GM23248 (cell line): ENCODE results near the gene LAIR2. TPM values are rescaled to one million over a fixed set of nuclear protein-coding genes. Genes with fewer than 3 reads are reported as not detected.
A peak's percentile ranks its signal among the peaks of the same experiment; 100 is the strongest.

ENCODE experiments used
- DNase-seq: peaks from one replicate; pipeline ENCODE4 v3.0.0-alpha.2; 2015
- H2AFZ ChIP-seq: fragments of 200-600 bp; sonication (generic); 2 replicates; pipeline ENCODE4 v1.6.1; 2016; ENCODE audit warnings: antibody characterized with exemption
- H3F3A ChIP-seq: fragments of 200-600 bp; sonication (generic); 2 replicates; pipeline ENCODE4 v1.6.1; 2016; ENCODE audit warnings: mild to moderate bottlenecking, antibody characterized with exemption, mixed run types; ENCODE audit not compliant: insufficient read depth
- H3K27ac ChIP-seq: fragments of 200-600 bp; sonication (generic); 2 replicates; pipeline ENCODE4 v1.5.1; 2016; ENCODE audit warnings: mild to moderate bottlenecking
- H3K27me3 ChIP-seq: fragments of 200-600 bp; sonication (generic); replicated peaks from 2 replicates; pipeline ENCODE4 v1.6.1; 2016; ENCODE audit warnings: mild to moderate bottlenecking; ENCODE audit not compliant: insufficient read depth
- H3K36me3 ChIP-seq: fragments of 200-600 bp; sonication (generic); 2 replicates; pipeline ENCODE4 v1.6.1; 2016; ENCODE audit warnings: low read depth, mild to moderate bottlenecking
- H3K4me1 ChIP-seq: fragments of 200-600 bp; sonication (generic); 2 replicates; pipeline ENCODE4 v1.6.1; 2016; ENCODE audit warnings: mild to moderate bottlenecking; ENCODE audit not compliant: insufficient read depth
- H3K4me2 ChIP-seq: fragments of 200-600 bp; sonication (generic); one replicate; pipeline ENCODE4 v1.6.1; 2016; ENCODE audit warnings: mild to moderate bottlenecking; ENCODE audit not compliant: unreplicated experiment
- H3K4me3 ChIP-seq: fragments of 200-600 bp; sonication (generic); 2 replicates; pipeline ENCODE4 v1.5.1; 2016; ENCODE audit warnings: mild to moderate bottlenecking
- H3K79me2 ChIP-seq: fragments of 200-600 bp; sonication (generic); 2 replicates; pipeline ENCODE4 v1.6.1; 2016; ENCODE audit warnings: mild to moderate bottlenecking; ENCODE audit not compliant: insufficient read depth
- H3K9ac ChIP-seq: fragments of 200-600 bp; sonication (generic); 2 replicates; pipeline ENCODE4 v1.6.1; 2016; ENCODE audit warnings: mild to moderate bottlenecking
- H3K9me2 ChIP-seq: fragments of 200-600 bp; sonication (generic); 2 replicates; pipeline ENCODE4 v1.6.1; 2016; ENCODE audit warnings: mixed run types, mild to moderate bottlenecking, moderate library complexity; ENCODE audit not compliant: insufficient read depth
- H3K9me3 ChIP-seq: fragments of 200-600 bp; sonication (generic); one replicate; pipeline ENCODE4 v1.6.1; 2017; ENCODE audit warnings: low read depth
- H4K20me1 ChIP-seq: fragments of 200-600 bp; sonication (generic); 2 replicates; pipeline ENCODE4 v1.6.0; 2016; ENCODE audit not compliant: insufficient read depth
- EZH2 ChIP-seq: fragments of 200-600 bp; sonication (generic); IDR thresholded peaks from 2 replicates; pipeline ENCODE4 v1.6.1; 2018; ENCODE audit warnings: antibody characterized with exemption, mild to moderate bottlenecking; ENCODE audit not compliant: insufficient read depth, poor library complexity, severe bottlenecking
- EZH2phosphoT487 ChIP-seq: fragments of 200-600 bp; sonication (generic); IDR thresholded peaks from 2 replicates; pipeline ENCODE4 v1.6.1; 2018; ENCODE audit warnings: antibody characterized with exemption, moderate library complexity, mild to moderate bottlenecking, low read depth; ENCODE audit not compliant: insufficient read depth
- WGBS, 2 experiments: methylation state at CpG; one replicate each; pipeline ENCODE4 v1.1.6; 2015 to 2017; ENCODE audit warnings: low lambda C conversion rate in 2 of 2, low coverage in 1 of 2; ENCODE audit errors: missing lambda C conversion rate in 2 of 2; 5-methylcytosine and 5-hydroxymethylcytosine counted together
- in situ Hi-C: fragments of 300-500 bp; cut with MboI; formaldehyde crosslinking; loops from 2 replicates; pipeline ENCODE4 v1.15.0; 2020
- polyA plus RNA-seq: library from polyadenylated mRNA; unstranded; fragments of >200 nt; fragmentation: Nextera tagmentation; extraction: Ambion mirVana; gene quantifications from 2 replicates; pipeline ENCODE4 v1.2.1, GENCODE V29; 2016
- total RNA-seq: library from RNA; depleted of rRNA; stranded (reverse); fragments of >200 nt; shearing (Covaris generic); gene quantifications from 2 replicates; pipeline ENCODE4 v1.2.3, GENCODE V29; 2014

Gene LAIR2
- total and polyA plus RNA-seq, 2 experiments from 2014 or later, result not detected

DNA sequence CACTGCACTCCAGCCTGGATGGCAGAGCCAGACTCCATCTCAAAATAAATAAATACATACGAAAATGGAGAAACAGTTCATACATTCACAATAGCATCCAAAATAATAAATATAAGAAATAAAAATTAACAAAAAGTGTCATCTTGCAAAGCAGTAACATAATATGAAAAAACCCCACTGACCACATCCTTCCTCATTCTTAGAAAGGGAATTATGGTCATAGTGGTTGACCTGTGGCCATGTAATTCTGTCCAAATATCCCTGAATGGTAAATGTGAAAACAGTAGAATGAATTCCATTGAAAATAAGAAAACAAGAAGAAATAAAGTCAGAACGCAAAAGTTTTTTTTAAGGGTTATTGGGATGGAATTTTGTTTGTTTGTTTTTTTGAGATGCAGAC, 22.6 kb upstream of the LAIR2 start:
- no peak for TF ChIP-seq EZH2
- TF ChIP-seq EZH2phosphoT487, result no peak

DNA sequence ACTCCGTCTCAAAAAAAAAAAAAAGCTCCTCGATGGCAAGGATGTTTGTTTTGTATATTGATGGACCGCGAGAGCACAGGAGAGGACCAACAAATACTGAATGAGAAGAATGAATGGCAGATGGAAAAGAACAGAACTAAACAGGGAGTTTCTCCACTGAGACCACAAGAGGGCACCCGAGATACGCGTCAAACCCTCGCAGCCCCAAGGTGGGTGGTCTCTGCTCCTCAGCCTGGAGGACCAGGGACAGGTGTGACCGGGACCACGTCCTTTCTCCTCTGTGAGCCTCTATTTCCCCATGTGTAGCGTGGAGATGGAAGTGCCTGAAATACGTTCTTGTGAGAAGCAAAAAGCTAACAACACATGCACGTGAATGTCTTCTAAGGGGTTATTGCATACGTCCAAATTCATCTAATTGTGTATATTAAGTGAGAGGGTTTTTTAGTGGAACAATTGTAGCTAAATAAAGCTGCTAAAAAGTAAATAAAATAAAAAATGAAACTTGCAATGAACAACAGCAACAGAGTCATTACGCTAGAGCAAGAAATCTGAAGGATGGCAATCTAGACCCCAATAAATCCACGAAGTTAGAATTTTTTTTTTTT, 21.2 kb upstream of the LAIR2 start:
- Histone ChIP-seq H2AFZ (peak overlapping the region; percentile 58; the same call in 1 of the 2 replicates), H3K4me3 (no peak overlapping the region), H4K20me1 (no peaks in the 10 kb centered on the region), H3K4me2 (no peak overlapping the region), H3K9ac (no peak overlapping the region), H3K36me3 (no peaks in the 10 kb centered on the region), H3K79me2 (no peaks in the 10 kb centered on the region), H3K27ac (no peak overlapping the region), H3K27me3 (no peaks in the 10 kb centered on the region), H3F3A (no peaks in the 10 kb centered on the region), H3K4me1 (no peaks in the 10 kb centered on the region), H3K9me2 (no peaks in the 10 kb centered on the region), H3K9me3 (no peaks in the 10 kb centered on the region)
- peak; percentile 63 for DNase-seq
- no peak for TF ChIP-seq EZH2
- no peak for TF ChIP-seq EZH2phosphoT487
- 11 to 13% methylated on average over 16 of the region's 16 CpGs for WGBS, 2 experiments
- in situ Hi-C loops, result no loop called here

More for the DNA sequence above, 22.6 kb upstream of the LAIR2 start:
- Histone ChIP-seq H3K27me3 (no peaks in the 10 kb centered on the region), H3K79me2 (no peaks in the 10 kb centered on the region), H3K9ac (no peak overlapping the region), H3K4me1 (no peaks in the 10 kb centered on the region), H3K27ac (no peak overlapping the region), H3K36me3 (no peaks in the 10 kb centered on the region), H4K20me1 (no peaks in the 10 kb centered on the region), H3K4me2 (no peak overlapping the region), H3K4me3 (no peak overlapping the region), H3K9me3 (no peaks in the 10 kb centered on the region), H3K9me2 (no peaks in the 10 kb centered on the region), H3F3A (no peaks in the 10 kb centered on the region), H2AFZ (no peak overlapping the region)
- 63 to 71% methylated on average over 2 of the region's 2 CpGs for WGBS, 2 experiments
- DNase-seq, result no peak
- in situ Hi-C loops, result no loop called here

DNA sequence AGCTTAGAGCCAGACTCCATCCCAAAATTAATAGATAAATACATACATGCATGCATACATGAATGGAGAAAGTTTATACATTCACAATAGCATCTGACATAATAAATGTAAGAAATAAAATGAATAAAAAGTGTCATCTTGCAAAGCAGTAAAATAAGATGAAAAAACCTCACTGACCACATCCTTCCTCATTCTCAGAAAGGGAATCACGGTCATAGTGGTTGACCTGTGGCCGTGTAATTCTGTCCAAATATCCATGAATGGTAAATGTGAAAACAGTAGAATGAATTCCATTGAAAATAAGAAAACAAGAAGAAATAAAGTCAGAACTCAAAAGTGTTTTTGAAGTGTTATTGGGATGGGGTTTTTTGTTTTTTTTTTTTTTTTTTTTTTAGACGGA, 19.7 kb upstream of the LAIR2 start:
- Histone ChIP-seq H3K4me3 (no peak overlapping the region), H3K36me3 (no peaks in the 10 kb centered on the region)

DNA sequence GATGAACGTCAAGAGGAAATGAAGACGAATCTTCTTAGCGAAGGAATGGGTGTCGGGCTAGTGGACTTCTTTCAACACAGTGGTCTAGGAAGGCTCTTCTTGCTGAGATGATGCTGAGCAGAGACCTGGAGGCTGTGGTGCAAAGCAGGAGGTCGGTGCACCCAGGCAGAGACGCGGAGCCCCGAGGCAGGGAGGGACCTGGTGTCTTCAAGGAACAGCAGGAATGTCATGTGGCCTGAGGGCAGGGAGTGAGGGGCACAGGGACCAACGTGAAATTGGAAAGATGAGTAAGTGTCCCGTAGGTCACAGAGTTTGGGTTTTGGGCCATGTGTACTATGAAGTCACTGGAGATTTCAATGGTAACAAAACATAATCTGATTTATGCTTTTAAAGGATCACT, 18.2 kb upstream of the LAIR2 start:
- Histone ChIP-seq H3K9me3 (no peaks in the 10 kb centered on the region), H3K4me3 (no peak overlapping the region), H3K27ac (no peak overlapping the region), H3K36me3 (no peaks in the 10 kb centered on the region), H4K20me1 (no peaks in the 10 kb centered on the region), H3K9ac (no peak overlapping the region), H2AFZ (no peak overlapping the region), H3K27me3 (no peaks in the 10 kb centered on the region), H3K4me1 (no peaks in the 10 kb centered on the region), H3K4me2 (no peak overlapping the region), H3K9me2 (no peaks in the 10 kb centered on the region), H3F3A (no peaks in the 10 kb centered on the region), H3K79me2 (no peaks in the 10 kb centered on the region)
- no peak for DNase-seq
- 55 to 64% methylated on average over 10 of the region's 10 CpGs for WGBS, 2 experiments
- TF ChIP-seq EZH2 (no peak), EZH2phosphoT487 (no peak)
- in situ Hi-C loops, result no loop called here

More for the DNA sequence above, 19.7 kb upstream of the LAIR2 start:
- H3K79me2 ChIP-seq, result no peaks in the 10 kb centered on the region
- DNase-seq, result no peak
- no peaks in the 10 kb centered on the region for H3F3A ChIP-seq
- WGBS, 2 experiments, result 64 to 75% methylated on average over 2 to 3 of the region's 3 CpGs
- TF ChIP-seq EZH2phosphoT487 (no peak), EZH2 (no peak)
- no peak overlapping the region for H3K27ac ChIP-seq
- H2AFZ ChIP-seq, result no peak overlapping the region
- H4K20me1 ChIP-seq, result no peaks in the 10 kb centered on the region
- no peak overlapping the region for H3K9ac ChIP-seq
- no peaks in the 10 kb centered on the region for H3K27me3 ChIP-seq
- no peaks in the 10 kb centered on the region for H3K9me2 ChIP-seq
- H3K4me1 ChIP-seq, result no peaks in the 10 kb centered on the region
- no peaks in the 10 kb centered on the region for H3K9me3 ChIP-seq
- no peak overlapping the region for H3K4me2 ChIP-seq
- in situ Hi-C loops, result no loop called here

DNA sequence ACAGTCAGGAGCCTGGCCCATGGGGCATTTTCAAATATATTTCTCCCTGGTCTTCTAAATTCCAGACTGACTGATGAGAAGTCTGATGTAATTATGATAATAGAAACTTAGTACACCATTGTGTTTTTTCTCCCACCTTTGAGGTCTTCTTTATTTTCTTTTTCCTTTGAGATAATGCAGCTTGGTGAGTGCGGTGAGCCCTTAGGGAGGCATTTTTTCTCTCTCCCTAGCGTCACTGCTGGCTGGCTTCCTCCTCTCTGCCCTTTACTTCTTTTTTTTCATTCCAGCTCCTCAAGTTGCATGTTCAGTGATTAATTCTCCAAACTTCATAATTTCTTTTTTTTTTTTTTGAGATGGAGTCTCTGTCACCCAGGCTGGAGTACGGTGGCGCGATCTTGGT, 16.8 kb upstream of the LAIR2 start:
- DNase-seq, result peak; percentile 12
- Histone ChIP-seq H3F3A (no peaks in the 10 kb centered on the region), H3K9me3 (no peaks in the 10 kb centered on the region), H3K9me2 (no peaks in the 10 kb centered on the region), H3K36me3 (no peaks in the 10 kb centered on the region), H3K79me2 (no peaks in the 10 kb centered on the region), H3K27me3 (no peaks in the 10 kb centered on the region), H4K20me1 (no peaks in the 10 kb centered on the region), H3K4me3 (no peak overlapping the region), H2AFZ (no peak overlapping the region), H3K4me2 (no peak overlapping the region), H3K9ac (no peak overlapping the region), H3K4me1 (no peaks in the 10 kb centered on the region), H3K27ac (no peak overlapping the region)
- TF ChIP-seq EZH2 (no peak), EZH2phosphoT487 (no peak)
- 62 to 70% methylated on average over 5 of the region's 5 CpGs for WGBS, 2 experiments
- in situ Hi-C loops, result no loop called here
